ENCODE data around the gene ICA1.

The ICA1 gene

DNA sequence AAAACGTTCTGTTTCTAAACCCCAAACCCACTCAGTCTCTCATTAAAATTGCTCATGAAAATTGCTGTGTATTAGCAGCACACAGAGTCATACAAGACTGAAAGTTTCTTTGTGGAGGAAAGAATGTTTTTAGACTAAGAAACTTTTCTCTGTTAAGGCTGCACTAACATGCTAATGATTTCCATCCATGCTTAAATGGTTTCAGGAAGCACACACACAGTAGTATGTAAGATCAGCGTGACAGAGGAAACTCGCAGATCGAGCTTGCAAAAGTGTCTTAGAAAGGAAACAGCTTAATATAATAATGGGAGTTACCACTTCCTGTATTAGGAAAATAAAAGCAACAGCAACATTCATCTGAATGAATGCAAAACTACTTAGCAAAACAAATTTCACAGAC lies 112.7 kb downstream of the ICA1 start:
- H3K9ac ChIP-seq (ENCODE audit: low read depth, low read length) = no peak overlapping the region
- H3K4me3 ChIP-seq (ENCODE audit: low read length) = no peak overlapping the region
- H3K4me1 ChIP-seq (ENCODE audit: insufficient read depth, low read length) = peaks cover 14% of the 10 kb centered on the region; the same call in 1 of the 2 replicates
- H3K27ac ChIP-seq (ENCODE audit: low read length) = no peak overlapping the region
- no peaks in the 10 kb centered on the region for H3K27me3 ChIP-seq (ENCODE audit: insufficient read depth, low read length)
- H3K36me3 ChIP-seq (ENCODE audit: insufficient read depth, low read depth, low read length) = no peaks in the 10 kb centered on the region
- H3K9me3 ChIP-seq (ENCODE audit: insufficient read depth, low read depth, low read length) = peaks cover 2% of the 10 kb centered on the region; the same call in 1 of the 2 replicates

DNA sequence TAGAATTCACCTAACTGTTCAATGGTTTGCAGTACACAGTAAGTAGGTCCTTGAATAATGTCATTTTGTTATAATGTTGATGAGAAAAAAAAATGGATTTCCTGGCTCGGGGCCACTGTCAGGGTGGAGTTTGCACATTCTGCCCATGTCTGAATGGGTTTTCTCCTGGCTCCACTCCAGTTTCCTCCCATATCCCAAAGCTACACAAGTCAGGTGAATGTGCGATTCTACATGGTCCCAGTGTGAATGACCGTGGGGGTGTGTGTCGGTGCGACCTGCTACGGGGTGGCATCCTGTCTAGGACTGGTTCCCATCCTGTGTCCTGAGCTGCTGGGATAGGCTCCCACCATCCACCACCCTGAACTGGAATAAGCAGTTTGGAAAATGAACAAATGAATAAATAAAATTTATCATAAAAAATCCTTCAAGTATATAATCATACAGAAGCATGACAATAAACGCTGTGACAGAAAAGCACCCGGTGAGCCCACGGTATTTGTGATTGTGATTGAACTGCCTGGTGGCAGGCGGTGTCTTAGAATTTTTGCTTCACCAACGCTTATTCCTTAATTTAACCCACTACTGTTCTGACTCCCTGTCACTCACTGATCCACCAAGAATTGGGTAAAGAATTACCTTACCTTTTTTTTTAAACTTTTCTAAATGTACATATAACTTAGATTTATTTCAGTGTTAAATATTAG lies 114.1 kb downstream of the ICA1 start:
- Histone ChIP-seq H3K36me3 (ENCODE audit: insufficient read depth, low read depth, low read length) (no peaks in the 10 kb centered on the region), H3K9ac (ENCODE audit: low read depth, low read length) (no peak overlapping the region), H3K27ac (ENCODE audit: low read length) (no peak overlapping the region), H3K27me3 (ENCODE audit: insufficient read depth, low read length) (no peaks in the 10 kb centered on the region), H3K9me3 (ENCODE audit: insufficient read depth, low read depth, low read length) (peaks cover 2% of the 10 kb centered on the region; the same call in 1 of the 2 replicates), H3K4me3 (ENCODE audit: low read length) (no peak overlapping the region), H3K4me1 (ENCODE audit: insufficient read depth, low read length) (peaks cover 14% of the 10 kb centered on the region)

DNA sequence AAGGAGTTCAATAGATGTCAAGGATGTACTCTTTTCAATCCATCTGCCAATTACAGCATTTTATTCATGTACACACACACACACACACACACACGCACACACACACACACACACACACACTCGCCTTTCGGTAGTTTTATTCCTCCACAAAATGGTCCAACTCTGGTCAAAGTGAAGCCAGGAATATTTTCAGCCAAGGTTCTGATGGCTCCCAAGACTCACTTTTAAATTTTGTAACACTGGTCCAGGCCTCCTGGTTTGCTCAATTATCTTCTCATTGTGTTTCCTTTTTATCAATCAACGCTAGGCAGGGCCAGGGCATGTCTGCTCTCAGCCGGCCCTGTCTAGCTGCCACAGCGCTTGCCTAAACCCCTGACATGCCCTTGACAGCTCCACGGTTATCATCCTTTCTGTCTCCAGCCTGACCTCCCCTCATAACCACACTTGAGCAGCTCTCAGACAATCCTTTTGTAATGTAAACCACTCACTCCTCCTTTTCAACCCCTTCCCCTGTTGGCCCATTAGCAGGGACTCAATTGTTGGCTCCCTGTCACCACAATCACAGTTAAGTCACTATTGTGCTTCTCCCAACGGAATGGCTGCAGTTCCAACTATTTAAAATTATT lies 115.1 kb downstream of the ICA1 start:
- no peaks in the 10 kb centered on the region for H3K9me3 ChIP-seq (ENCODE audit: insufficient read depth, low read depth, low read length)
- H3K9ac ChIP-seq (ENCODE audit: low read depth, low read length) = no peak overlapping the region
- H3K36me3 ChIP-seq (ENCODE audit: insufficient read depth, low read depth, low read length) = no peaks in the 10 kb centered on the region
- peaks cover 14% of the 10 kb centered on the region for H3K4me1 ChIP-seq (ENCODE audit: insufficient read depth, low read length)
- H3K27ac ChIP-seq (ENCODE audit: low read length) = no peak overlapping the region
- H3K4me3 ChIP-seq (ENCODE audit: low read length) = no peak overlapping the region
- H3K27me3 ChIP-seq (ENCODE audit: insufficient read depth, low read length) = no peaks in the 10 kb centered on the region

DNA sequence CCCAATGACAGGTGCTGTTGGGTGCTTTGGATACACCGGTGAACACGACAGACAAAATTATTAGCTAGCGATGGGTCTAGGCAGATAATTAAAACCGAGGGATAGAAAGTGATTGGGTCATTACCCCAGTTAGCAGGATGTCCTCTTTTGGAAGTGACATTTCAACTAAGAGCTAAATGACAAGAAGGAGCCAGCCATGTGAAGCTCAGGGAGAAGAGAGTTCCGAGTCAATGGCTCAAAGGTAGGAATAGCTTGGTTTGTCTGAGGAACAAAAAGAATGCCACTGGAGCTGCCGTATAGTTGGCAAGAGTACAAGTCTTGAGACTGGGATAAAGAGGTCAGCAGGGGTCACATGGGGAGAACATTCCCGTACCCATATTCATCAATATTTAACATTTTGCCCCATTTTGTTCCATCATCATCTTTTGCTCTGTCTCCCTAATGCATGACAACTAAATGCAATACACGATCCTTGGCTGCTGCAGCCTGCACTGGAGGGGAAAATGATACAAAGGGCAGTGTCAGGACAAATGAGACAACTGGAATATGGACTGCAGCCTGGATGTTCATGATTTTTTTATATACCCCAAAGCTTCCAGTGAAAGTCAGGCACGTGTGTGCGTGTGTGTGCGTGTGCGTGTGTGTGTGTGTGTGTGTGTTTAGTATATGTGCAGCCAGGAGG lies 115.7 kb downstream of the ICA1 start:
- H3K9me3 ChIP-seq (ENCODE audit: insufficient read depth, low read depth, low read length) = no peaks in the 10 kb centered on the region
- H3K27me3 ChIP-seq (ENCODE audit: insufficient read depth, low read length) = no peaks in the 10 kb centered on the region
- no peak overlapping the region for H3K4me3 ChIP-seq (ENCODE audit: low read length)
- peaks cover 14% of the 10 kb centered on the region for H3K4me1 ChIP-seq (ENCODE audit: insufficient read depth, low read length)
- no peaks in the 10 kb centered on the region for H3K36me3 ChIP-seq (ENCODE audit: insufficient read depth, low read depth, low read length)
- no peak overlapping the region for H3K27ac ChIP-seq (ENCODE audit: low read length)
- H3K9ac ChIP-seq (ENCODE audit: low read depth, low read length) = no peak overlapping the region

DNA sequence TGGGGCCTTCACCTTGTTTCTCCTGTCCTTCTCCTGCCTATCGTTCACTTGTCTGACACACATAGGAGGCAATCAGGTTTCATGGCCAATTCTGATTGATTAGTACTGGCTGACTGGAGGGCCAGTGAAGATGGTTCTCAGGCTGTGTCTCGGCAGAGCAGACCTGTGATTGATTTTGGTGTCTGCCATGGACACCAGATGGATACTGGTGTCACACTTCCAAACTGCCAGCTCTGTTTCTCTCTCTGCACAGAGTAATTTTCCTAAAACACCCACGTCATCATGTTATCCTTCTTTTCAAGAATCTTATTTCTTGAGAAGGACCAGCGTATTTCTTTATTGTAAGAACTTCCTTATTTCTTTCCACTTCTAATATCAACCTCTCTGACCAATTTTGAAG lies 117.1 kb downstream of the ICA1 start:
- Histone ChIP-seq H3K36me3 (ENCODE audit: insufficient read depth, low read depth, low read length) (no peaks in the 10 kb centered on the region), H3K9me3 (ENCODE audit: insufficient read depth, low read depth, low read length) (no peaks in the 10 kb centered on the region), H3K27me3 (ENCODE audit: insufficient read depth, low read length) (no peaks in the 10 kb centered on the region), H3K4me1 (ENCODE audit: insufficient read depth, low read length) (peaks cover 14% of the 10 kb centered on the region), H3K27ac (ENCODE audit: low read length) (no peak overlapping the region), H3K4me3 (ENCODE audit: low read length) (no peak overlapping the region), H3K9ac (ENCODE audit: low read depth, low read length) (no peak overlapping the region)

DNA sequence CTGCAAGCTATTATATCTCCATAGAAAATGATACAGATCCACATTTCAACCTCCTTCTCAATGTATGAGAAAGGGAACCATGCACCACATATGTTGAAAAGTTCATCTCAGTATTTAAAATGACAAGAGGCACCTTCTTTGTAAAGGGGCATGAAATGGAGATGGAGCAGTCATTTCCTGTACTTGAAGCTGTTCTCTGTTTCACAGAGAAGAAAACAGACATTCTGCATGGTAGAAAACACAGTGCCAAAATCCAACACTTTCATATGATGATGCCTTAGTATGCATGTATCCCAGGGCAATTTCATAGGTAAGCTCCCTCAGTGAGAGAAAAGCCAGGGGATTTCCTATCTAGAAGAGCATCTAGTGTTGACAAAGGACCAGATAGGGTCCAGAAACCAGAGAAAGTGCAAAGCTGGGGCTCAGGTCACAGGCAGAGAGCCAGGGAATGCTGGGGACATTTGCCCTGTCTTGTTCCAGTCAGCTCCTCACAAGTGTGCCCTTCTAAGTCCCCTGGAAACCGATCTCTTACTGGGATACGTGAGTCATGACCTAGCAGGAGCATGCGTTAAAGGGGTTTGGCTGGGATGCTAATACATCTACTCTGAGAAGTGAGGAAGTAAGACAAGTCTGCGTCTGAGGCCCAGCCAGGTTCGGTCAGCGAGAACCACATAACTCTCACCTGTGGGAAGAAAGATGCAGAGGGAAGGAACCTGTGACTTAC lies 118.7 kb downstream of the ICA1 start:
- Histone ChIP-seq H3K9ac (ENCODE audit: low read depth, low read length) (no peak overlapping the region), H3K9me3 (ENCODE audit: insufficient read depth, low read depth, low read length) (no peaks in the 10 kb centered on the region), H3K4me3 (ENCODE audit: low read length) (no peak overlapping the region), H3K36me3 (ENCODE audit: insufficient read depth, low read depth, low read length) (no peaks in the 10 kb centered on the region), H3K27me3 (ENCODE audit: insufficient read depth, low read length) (no peaks in the 10 kb centered on the region), H3K27ac (ENCODE audit: low read length) (no peak overlapping the region), H3K4me1 (ENCODE audit: insufficient read depth, low read length) (peaks cover 9% of the 10 kb centered on the region)

DNA sequence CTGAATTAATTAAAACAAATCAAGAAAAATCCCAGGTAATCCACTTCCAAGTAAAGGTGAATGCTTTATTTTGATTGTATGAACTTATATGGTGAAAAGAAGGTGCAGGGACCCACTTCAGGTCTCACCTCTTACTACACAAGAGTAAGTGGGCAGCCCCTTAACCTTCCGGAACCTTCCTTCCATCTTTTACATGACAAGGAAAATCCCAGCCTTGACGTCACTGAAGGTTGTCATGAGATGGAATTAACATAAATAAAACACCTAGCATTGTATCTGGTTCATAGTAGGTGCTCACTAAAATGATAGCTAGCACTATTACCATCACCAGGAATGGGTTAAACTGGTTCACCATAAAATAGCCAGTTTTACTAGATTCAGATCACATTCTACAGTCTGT lies 119.5 kb downstream of the ICA1 start:
- no peaks in the 10 kb centered on the region for H3K36me3 ChIP-seq (ENCODE audit: insufficient read depth, low read depth, low read length)
- H3K9ac ChIP-seq (ENCODE audit: low read depth, low read length) = no peak overlapping the region
- no peak overlapping the region for H3K4me3 ChIP-seq (ENCODE audit: low read length)
- no peaks in the 10 kb centered on the region for H3K9me3 ChIP-seq (ENCODE audit: insufficient read depth, low read depth, low read length)
- peaks cover 7% of the 10 kb centered on the region for H3K4me1 ChIP-seq (ENCODE audit: insufficient read depth, low read length)
- no peaks in the 10 kb centered on the region for H3K27me3 ChIP-seq (ENCODE audit: insufficient read depth, low read length)
- H3K27ac ChIP-seq (ENCODE audit: low read length) = no peak overlapping the region

DNA sequence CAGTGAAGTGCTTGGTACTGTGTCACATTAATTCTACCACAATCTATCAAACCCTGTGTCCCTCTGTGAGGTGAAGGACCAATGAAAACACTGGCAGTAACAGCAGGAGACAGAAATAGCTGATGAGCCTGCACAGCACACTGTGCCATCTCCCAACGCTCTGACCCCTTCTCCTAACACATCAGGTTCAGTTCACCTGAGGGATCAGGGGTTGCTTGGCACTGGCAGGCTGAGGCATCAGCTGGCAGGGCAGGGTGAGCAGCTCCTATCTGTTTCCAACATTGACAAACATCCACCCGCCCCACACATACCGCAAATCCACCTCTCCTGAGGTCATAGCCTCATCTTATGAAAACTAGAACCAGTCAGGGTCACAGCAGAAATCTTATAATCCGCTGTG lies 120.9 kb downstream of the ICA1 start:
- no peaks in the 10 kb centered on the region for H3K9me3 ChIP-seq (ENCODE audit: insufficient read depth, low read depth, low read length)

DNA sequence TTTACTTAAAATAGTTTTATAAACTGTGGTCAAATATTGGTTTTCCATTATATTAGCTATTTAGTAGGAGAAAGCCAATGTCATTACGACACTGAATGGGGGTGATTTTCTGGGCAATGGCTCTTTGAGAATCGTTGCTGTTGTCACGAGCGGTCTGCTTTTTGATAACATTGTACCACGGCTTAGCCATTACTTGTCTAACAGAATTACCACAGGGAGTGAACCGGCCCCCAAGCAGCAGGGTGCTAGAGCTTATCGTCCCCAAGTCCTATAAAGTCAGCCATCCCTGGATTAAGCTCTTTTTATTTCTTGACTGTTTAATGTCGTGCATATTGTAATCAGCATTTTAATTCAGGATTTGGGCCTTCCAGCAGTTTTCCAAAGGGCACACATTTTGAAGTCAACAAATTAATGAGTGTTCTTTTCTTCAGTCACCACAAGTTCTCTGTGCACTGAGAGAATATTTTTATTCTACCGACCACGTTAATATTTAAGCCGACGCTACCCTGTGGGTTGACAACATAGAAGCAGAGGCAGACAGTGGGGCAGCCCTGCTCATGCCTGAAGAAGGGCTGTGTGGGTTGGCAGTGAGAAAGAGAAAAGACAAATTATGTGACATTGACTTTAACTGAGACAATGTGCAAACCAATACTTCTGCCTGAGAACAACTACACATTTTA lies 125.8 kb downstream of the ICA1 start:
- H3K36me3 ChIP-seq (ENCODE audit: insufficient read depth, low read depth, low read length) = no peaks in the 10 kb centered on the region
- H3K27ac ChIP-seq (ENCODE audit: low read length) = no peak overlapping the region
- no peaks in the 10 kb centered on the region for H3K4me1 ChIP-seq (ENCODE audit: insufficient read depth, low read length)
- no peak overlapping the region for H3K4me3 ChIP-seq (ENCODE audit: low read length)
- no peaks in the 10 kb centered on the region for H3K9me3 ChIP-seq (ENCODE audit: insufficient read depth, low read depth, low read length)
- H3K27me3 ChIP-seq (ENCODE audit: insufficient read depth, low read length) = no peaks in the 10 kb centered on the region
- no peak overlapping the region for H3K9ac ChIP-seq (ENCODE audit: low read depth, low read length)

More for the DNA sequence above, 120.9 kb downstream of the ICA1 start:
- no peak overlapping the region for H3K4me3 ChIP-seq (ENCODE audit: low read length)
- H3K9ac ChIP-seq (ENCODE audit: low read depth, low read length) = no peak overlapping the region
- H3K27me3 ChIP-seq (ENCODE audit: insufficient read depth, low read length) = no peaks in the 10 kb centered on the region
- H3K27ac ChIP-seq (ENCODE audit: low read length) = no peak overlapping the region
- H3K4me1 ChIP-seq (ENCODE audit: insufficient read depth, low read length) = no peaks in the 10 kb centered on the region; the same call in 1 of the 2 replicates
- no peaks in the 10 kb centered on the region for H3K36me3 ChIP-seq (ENCODE audit: insufficient read depth, low read depth, low read length)

DNA sequence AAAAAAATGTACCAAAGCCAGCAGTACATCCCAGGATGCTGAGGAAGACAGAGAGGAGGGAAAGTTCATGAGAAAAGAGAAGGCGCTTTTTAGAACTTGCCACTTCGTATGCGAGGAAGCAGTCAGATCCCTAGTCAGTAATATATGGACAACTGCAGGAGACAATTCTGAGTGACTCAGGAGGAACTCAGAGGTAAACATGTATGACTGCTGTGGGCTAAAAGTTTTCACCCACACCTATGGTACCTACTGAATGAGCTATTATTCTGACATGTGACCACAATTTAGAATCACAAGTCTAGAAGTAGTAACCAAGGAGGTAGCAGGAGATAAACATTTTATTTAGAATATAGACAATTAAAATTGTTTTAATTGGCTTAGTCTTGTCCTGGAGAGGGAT lies 126.5 kb downstream of the ICA1 start:
- H3K9ac ChIP-seq (ENCODE audit: low read depth, low read length) = no peak overlapping the region
- no peaks in the 10 kb centered on the region for H3K9me3 ChIP-seq (ENCODE audit: insufficient read depth, low read depth, low read length)
- H3K27ac ChIP-seq (ENCODE audit: low read length) = no peak overlapping the region
- H3K27me3 ChIP-seq (ENCODE audit: insufficient read depth, low read length) = no peaks in the 10 kb centered on the region
- H3K4me3 ChIP-seq (ENCODE audit: low read length) = no peak overlapping the region
- no peaks in the 10 kb centered on the region for H3K36me3 ChIP-seq (ENCODE audit: insufficient read depth, low read depth, low read length)
- H3K4me1 ChIP-seq (ENCODE audit: insufficient read depth, low read length) = no peaks in the 10 kb centered on the region

DNA sequence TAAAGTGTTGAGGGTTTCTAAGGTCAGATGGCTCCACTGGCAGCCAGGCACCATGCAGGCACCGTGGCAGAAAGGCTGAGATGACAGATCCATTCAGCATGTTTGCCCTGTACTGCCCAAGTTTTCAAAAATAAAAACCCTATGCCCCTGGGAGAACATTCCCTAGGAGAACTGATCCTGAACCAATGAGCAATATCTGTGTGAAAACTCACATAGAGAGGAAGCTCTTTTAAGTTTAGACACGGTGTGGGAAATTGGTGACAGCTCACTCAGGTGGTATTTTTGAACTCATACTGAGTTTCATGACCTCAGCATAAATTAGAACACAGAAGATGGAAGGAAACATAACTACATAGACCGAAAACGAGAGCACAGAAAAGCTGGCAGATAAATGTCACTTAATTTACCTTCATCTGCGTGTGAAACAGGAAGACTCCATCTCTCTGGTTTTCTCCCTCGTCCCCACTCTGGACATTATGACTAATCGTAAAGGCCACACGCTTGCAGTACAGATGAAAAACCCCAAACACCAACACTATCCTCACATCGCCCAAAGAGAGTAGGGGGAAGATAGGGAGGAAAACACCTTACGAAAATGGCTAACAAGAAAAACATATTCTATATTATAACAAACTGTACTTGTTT lies 127.8 kb downstream of the ICA1 start:
- Histone ChIP-seq H3K9me3 (ENCODE audit: insufficient read depth, low read depth, low read length) (no peaks in the 10 kb centered on the region), H3K4me3 (ENCODE audit: low read length) (no peak overlapping the region), H3K27me3 (ENCODE audit: insufficient read depth, low read length) (no peaks in the 10 kb centered on the region), H3K27ac (ENCODE audit: low read length) (no peak overlapping the region), H3K36me3 (ENCODE audit: insufficient read depth, low read depth, low read length) (no peaks in the 10 kb centered on the region), H3K9ac (ENCODE audit: low read depth, low read length) (no peak overlapping the region), H3K4me1 (ENCODE audit: insufficient read depth, low read length) (no peaks in the 10 kb centered on the region)

Measured in iPS-20b (cell line).